SHP77 (cell line): ENCODE results near the gene ZNF821.
"Not testable (repeated sequence)": the region's sequence is repeated elsewhere in the genome, so short reads cannot be mapped to it uniquely, and the experiment has no call there.

ENCODE experiments used
- DNase-seq, 2 experiments: peaks; one replicate each; lab custom pipeline; 2025; lab: John Stamatoyannopoulos, UW

ZNF821 gene, protein sequence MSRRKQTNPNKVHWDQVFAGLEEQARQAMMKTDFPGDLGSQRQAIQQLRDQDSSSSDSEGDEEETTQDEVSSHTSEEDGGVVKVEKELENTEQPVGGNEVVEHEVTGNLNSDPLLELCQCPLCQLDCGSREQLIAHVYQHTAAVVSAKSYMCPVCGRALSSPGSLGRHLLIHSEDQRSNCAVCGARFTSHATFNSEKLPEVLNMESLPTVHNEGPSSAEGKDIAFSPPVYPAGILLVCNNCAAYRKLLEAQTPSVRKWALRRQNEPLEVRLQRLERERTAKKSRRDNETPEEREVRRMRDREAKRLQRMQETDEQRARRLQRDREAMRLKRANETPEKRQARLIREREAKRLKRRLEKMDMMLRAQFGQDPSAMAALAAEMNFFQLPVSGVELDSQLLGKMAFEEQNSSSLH

DNA sequence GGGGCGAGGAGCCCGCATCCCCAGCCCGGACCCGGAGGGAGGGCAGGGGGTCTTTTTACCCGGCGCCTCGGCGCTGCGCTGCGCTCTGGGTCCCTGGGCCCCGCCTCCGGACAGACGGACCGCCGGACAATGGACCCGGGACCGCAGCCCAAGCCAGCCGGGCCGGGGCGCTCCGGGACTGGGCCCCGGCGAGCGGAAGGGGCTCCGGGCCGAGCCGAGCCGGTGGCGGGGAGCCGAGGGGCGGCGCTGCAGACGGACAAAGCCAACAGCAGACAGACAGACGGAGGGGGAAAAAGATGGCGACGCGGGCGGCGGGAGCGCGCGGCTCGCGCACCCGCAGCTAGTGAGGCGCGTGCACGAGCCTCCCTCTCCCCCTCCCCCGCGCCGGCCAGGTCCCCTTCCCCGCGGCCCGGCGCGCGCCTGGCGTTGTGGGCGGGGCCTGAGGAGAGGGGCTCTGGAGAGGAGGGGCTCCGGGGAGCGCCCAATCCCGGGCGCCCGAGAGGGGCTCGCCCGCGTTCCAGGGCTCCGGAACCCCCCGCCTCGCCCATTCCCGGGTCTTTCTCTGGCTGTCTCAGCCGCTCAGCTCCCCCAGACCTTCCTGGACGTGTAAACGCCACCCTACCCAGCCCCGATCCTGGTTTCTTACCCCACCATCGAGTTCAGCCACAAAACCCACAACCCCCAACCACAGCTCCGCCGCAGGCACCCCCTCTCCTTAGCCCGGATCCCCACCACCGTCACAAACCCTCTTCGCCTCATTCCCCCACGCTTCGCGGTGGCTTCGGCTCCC is at the start of gene ZNF821:
ZNF821 (minus strand) TSS at position 334 of the 790 bp plus-strand sequence. CDS start 4,236 bp downstream, outside the sequence.
- peak; percentile 46 to 71 for DNase-seq

- no peak for DNase-seq
These were observed 49.0 kb upstream of the ZNF821 start for GRCh38 chr16:71933017-71933416.

DNA sequence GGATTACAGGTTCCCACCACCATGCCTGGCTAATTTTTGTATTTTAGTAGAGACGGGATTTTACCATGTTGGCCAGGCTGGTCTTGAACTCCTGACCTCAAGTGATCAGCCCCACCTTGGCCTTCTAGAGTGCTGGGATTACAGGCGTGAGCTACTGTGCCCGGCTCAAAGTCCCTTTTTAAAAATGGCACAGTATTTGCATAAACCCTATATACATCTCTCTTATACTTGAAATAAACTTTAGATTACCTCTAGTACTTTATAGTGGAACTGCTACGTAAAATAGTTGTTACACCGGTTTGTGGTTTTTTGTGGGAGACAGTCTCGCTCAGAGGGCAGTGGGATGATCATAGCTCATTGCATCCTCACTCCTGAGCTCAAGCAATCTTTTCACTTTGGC is 47.6 kb upstream of the ZNF821 start:
- no peak for DNase-seq

DNA sequence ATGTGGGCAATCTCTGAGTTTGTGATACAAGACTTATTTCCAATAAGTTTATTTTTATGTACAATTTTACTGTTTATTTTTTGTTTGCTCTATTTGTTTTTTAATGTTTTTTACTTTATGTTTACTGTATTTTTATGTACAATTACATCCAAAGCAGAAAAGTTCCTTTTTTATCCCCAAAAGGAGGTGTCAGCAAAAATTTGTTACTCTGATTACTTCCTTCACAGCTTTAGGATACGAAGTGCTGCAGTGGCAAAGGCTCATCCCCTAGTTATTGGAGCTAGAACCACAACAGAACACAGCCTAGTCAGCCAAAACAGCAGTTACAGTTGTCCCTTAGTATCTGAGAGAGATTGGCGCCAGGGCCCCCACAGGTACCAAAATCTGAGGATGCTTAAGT is 47.0 kb upstream of the ZNF821 start:
- DNase-seq: no peak

GRCh38 chr16:71930013-71930563 is 46.1 kb upstream of the ZNF821 start:
- DNase-seq: no peak

DNA sequence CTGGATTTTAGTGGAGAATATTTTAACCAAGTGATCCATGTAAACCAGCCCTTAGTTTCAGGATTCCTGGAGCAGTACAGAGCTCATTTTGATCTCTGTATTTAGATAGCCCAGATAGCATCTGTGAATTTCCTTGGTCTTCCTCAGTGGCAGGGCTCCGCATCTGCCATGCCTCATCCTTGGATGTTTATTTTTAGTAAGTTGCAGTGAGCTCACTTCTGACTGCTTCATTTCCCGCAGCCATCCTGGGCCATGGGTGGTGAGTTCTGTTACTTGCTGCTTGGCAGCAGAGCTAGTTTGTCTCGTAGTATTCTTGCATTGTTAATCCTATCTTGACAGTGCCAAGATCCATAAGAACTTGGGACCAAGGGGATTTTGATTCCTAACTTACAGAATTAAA is 45.1 kb upstream of the ZNF821 start:
- DNase-seq: no peak

DNA sequence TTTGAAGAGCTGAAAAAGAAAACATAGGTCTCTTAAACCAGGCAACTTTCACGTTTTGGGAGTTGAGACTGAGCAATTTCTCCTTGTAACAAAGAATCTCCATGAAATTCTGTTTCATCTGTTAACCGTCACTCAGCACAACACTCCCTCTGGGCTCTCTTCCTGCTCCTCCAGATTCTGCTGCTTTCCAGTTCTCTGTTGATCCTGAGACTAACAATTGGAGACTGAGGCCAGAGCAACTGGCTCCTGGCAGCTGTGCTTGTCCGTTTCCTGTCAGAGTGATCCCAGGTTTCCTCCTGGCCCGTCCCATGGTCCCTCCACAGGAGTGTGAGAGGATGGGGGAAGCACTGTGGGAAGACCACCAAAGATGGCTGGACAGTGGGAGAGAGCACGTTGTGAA is 43.8 kb upstream of the ZNF821 start:
- no peak for DNase-seq

- no peak for DNase-seq
These were observed 43.4 kb upstream of the ZNF821 start for GRCh38 chr16:71927383-71927782.

DNA sequence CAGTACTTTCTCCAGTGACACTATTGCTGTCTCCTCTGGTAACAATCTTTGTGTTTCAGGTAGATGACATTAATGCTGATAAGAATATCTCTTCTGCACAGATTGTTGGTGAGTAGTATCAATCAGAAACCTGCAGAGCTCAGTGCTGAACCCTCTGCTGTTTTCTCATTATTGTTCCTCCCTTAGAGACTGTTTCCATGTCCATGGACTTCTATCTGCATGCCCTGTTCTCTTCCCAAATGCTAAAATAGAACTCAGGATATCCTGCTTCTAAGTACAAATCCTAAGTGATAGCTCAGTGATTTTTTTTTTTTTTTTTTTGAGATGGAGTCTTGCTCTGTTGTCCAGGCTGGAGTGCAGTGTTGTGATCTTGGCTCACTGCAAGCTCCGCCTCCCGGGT is 40.7 kb upstream of the ZNF821 start:
- DNase-seq: no peak

GRCh38 chr16:71923941-71924690 is 40.1 kb upstream of the ZNF821 start:
- DNase-seq: no peak

GRCh38 chr16:71920658-71921057 is 36.7 kb upstream of the ZNF821 start:
- DNase-seq: no peak

DNA sequence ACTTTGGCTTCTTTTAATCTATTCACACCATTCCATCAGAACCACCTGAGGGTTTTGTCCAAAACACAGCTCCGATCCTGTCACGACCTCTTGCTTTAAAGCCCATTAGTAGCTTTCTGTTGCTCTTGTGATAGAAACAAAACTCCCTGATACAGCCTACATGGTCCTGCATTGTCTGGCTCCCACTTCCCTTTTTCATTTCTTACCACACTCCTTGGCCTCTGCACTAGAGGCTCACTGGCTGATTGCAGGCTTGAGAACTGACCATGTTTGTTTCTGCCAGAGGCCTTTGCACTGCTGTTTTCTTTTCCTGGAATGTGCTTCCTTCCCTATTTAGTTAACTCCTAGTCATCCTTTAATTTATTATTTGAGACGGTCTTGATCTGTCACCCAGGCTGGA is 35.1 kb upstream of the ZNF821 start:
- DNase-seq: no peak

DNA sequence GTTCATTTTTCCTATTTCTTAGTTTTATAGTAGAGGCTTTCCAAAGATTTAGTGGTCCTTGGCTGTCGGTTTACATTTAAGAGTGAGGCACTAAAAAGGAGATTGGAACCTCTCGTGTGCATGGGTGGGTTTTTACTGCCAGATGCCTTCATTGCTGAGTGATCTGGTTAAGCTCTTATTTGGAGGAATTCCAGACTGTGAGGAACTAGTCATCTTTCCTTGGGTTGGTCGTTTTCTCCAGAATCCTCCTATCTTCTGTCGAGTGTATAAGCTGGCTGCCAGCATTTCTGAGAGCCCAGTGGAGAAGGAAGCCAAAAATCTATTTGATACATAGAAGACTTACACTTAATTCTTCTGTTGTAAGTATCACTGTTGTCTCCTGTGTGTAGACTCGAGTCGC is 33.9 kb upstream of the ZNF821 start:
- DNase-seq: no peak

DNA sequence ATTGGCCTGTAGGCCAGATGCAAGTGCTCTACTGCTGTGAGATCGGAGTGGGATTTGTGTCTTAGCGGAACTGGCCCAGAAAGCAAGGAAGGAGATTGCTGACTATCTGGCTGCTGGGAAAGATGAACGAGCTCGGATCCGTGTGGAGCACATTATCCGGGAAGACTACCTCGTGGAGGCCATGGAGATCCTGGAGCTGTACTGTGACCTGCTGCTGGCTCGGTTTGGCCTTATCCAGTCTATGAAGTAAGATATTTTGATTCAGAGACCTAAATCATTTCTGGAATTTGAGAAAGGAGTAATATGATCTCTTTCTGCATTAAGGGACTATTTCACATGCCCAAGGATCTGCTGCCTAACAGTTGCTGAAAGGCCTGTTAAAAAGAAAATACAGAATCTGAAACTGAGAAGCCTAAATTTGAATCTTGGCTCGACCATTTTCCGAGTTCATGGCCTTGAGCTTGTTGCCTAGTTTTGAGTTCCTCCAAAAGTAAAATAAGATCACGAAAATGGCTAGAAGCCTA is 32.5 kb upstream of the ZNF821 start:
- no peak for DNase-seq

- no peak for DNase-seq
These were observed 31.4 kb upstream of the ZNF821 start for GRCh38 chr16:71915350-71915749.

GRCh38 chr16:71914802-71915201 is 30.8 kb upstream of the ZNF821 start:
- no peak for DNase-seq

GRCh38 chr16:71912534-71913275 is 28.7 kb upstream of the ZNF821 start:
- DNase-seq: no peak

DNA sequence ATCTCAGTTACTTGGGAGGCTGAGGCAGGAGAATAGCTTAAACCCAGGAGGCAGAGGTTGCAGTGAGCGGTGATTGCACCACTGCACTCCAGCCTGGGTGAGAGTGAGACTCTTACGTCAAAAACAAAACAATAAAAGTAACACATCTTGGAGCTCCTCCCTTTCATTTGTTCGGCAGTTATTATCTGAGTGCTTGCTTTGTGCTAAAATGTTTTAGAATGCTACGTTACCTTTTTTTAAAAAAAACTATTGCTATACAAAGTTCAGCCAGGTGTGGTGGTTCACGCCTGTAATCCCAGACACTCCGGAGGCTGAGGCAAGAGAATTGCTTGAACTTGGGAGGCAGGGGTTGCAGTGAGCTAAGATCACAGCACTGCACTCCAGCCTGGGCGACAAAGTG is 27.1 kb upstream of the ZNF821 start:
- no peak for DNase-seq

- not testable (repeated sequence) for DNase-seq
These were observed 21.8 kb upstream of the ZNF821 start for GRCh38 chr16:71905765-71906164.

- DNase-seq: no peak
These were observed 20.3 kb upstream of the ZNF821 start for GRCh38 chr16:71904239-71904638.

DNA sequence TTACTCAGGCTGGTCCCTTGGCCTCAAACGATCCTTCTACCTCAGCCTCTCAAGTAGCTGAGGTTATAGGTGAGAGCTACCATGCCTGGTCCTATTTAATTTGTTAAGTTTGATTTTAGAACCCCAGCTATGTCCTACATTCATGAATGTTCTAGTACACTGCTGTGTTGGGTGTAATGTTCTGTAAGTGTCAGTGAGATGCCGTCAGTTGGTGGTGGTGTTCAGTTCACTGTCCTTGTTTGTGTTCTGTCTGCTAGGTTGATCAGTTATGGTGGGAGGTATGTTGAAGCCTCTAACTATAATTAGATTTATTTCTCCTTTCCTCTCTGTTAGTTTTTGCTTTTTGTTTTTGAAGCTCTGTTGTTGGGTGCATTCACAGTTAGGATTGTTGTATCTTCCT is 19.6 kb upstream of the ZNF821 start:
- no peak for DNase-seq
